Measurements from ENCODE around the gene RIPOR3.

Gene RIPOR3

DNA sequence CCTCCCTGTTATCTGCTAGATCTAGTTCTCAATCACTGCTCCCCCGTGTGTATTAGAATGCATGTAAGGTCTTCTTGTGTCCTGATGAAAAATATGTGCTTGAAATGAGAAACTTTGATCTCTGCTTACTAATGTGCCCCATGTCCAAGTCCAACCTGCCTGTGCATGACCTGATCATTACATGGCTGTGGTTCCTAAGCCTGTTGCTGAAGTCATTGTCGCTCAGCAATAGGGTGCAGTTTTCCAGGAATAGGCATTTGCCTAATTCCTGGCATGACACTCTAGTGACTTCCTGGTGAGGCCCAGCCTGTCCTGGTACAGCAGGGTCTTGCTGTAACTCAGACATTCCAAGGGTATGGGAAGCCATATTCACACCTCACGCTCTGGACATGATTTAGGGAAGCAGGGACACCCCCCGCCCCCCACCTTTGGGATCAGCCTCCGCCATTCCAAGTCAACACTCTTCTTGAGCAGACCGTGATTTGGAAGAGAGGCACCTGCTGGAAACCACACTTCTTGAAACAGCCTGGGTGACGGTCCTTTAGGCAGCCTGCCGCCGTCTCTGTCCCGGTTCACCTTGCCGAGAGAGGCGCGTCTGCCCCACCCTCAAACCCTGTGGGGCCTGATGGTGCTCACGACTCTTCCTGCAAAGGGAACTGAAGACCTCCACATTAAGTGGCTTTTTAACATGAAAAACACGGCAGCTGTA, 107.7 kb downstream of the RIPOR3 start:
- no peak overlapping the region for H2AFZ ChIP-seq (ENCODE audit: low read length)
- TF ChIP-seq CTCF (IDR thresholded peaks at IDR 0.05; ENCODE audit: low read length) (no peak), EZH2 (IDR thresholded peaks at IDR 0.05; ENCODE audit: borderline replicate concordance, low read length) (no peak)
- H3K9me2 ChIP-seq (ENCODE audit: low read depth, low read length) = no peaks in the 10 kb centered on the region
- H3K4me2 ChIP-seq (ENCODE audit: low read length) = no peak overlapping the region
- H4K20me1 ChIP-seq (ENCODE audit: insufficient read depth, low read length) = no peaks in the 10 kb centered on the region
- peak overlapping the region; percentile 86 for H3K27ac ChIP-seq (ENCODE audit: low read depth, low read length, poor library complexity, severe bottlenecking)
- H3K27me3 ChIP-seq (ENCODE audit: insufficient read depth, low read length) = no peaks in the 10 kb centered on the region
- no peaks in the 10 kb centered on the region for H3K9me3 ChIP-seq (ENCODE audit: low read length)
- H3K4me3 ChIP-seq (ENCODE audit: low read depth, low read length, poor library complexity, severe bottlenecking) = no peak overlapping the region
- peaks cover 62% of the 10 kb centered on the region for H3K36me3 ChIP-seq (ENCODE audit: insufficient read depth, low read length)
- no peak overlapping the region for H3K9ac ChIP-seq (ENCODE audit: low read length)
- no peaks in the 10 kb centered on the region for H3K79me2 ChIP-seq (ENCODE audit: insufficient read depth, low read length)
- no peaks in the 10 kb centered on the region for H3F3A ChIP-seq (ENCODE audit: insufficient read depth, low read length)
- peaks cover 22% of the 10 kb centered on the region for H3K4me1 ChIP-seq (ENCODE audit: insufficient read depth, low read length, severe bottlenecking)

DNA sequence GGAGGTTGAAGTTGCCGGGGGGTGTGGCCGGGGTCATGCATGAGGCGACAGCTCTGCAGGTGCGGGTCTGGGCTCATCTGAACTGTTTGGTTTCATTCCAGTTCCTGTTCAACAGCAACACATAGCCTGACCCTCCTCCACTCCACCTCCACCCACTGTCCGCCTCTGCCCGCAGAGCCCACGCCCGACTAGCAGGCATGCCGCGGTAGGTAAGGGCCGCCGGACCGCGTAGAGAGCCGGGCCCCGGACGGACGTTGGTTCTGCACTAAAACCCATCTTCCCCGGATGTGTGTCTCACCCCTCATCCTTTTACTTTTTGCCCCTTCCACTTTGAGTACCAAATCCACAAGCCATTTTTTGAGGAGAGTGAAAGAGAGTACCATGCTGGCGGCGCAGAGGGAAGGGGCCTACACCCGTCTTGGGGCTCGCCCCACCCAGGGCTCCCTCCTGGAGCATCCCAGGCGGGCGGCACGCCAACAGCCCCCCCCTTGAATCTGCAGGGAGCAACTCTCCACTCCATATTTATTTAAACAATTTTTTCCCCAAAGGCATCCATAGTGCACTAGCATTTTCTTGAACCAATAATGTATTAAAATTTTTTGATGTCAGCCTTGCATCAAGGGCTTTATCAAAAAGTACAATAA, 108.6 kb downstream of the RIPOR3 start:
- Histone ChIP-seq H3K9ac (ENCODE audit: low read length) (peak overlapping the region; percentile 14; the same call in 1 of the 2 replicates), H3K27me3 (ENCODE audit: insufficient read depth, low read length) (no peaks in the 10 kb centered on the region), H4K20me1 (ENCODE audit: insufficient read depth, low read length) (no peaks in the 10 kb centered on the region), H3K9me2 (ENCODE audit: low read depth, low read length) (no peaks in the 10 kb centered on the region), H3K9me3 (ENCODE audit: low read length) (no peaks in the 10 kb centered on the region), H3F3A (ENCODE audit: insufficient read depth, low read length) (no peaks in the 10 kb centered on the region), H3K4me3 (ENCODE audit: low read depth, low read length, poor library complexity, severe bottlenecking) (peak overlapping the region; percentile 5), H3K79me2 (ENCODE audit: insufficient read depth, low read length) (no peaks in the 10 kb centered on the region), H3K36me3 (ENCODE audit: insufficient read depth, low read length) (peaks cover 66% of the 10 kb centered on the region), H3K4me1 (ENCODE audit: insufficient read depth, low read length, severe bottlenecking) (peaks cover 22% of the 10 kb centered on the region), H3K4me2 (ENCODE audit: low read length) (peak overlapping the region; percentile 52), H3K27ac (ENCODE audit: low read depth, low read length, poor library complexity, severe bottlenecking) (peak overlapping the region; percentile 86), H2AFZ (ENCODE audit: low read length) (no peak overlapping the region)
- TF ChIP-seq EZH2 (IDR thresholded peaks at IDR 0.05; ENCODE audit: borderline replicate concordance, low read length) (no peak), CTCF (IDR thresholded peaks at IDR 0.05; ENCODE audit: low read length) (no peak)

DNA sequence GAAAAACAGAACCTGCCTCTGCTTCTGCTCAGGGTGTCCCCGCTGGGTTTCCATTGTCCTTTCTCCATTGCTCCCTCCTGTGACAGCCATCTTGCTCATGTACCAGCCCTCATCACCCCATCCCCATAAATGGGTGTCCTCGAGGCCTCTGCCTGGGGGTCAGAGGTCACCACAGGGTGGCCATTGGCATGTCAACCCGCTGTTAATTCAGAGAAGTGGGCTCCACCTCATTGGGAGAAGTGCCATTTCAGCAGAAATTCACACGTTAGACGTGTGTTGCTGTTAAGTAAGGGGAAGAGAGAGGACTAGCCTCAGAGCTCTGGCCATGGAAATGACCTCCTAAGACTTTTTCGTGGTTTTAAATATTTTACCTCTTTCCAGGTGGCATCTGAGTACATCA, 109.2 kb downstream of the RIPOR3 start:
- Histone ChIP-seq H4K20me1 (ENCODE audit: insufficient read depth, low read length) (no peaks in the 10 kb centered on the region), H3F3A (ENCODE audit: insufficient read depth, low read length) (no peaks in the 10 kb centered on the region), H3K9me2 (ENCODE audit: low read depth, low read length) (no peaks in the 10 kb centered on the region), H3K4me1 (ENCODE audit: insufficient read depth, low read length, severe bottlenecking) (peaks cover 22% of the 10 kb centered on the region), H3K9ac (ENCODE audit: low read length) (peak overlapping the region; percentile 7; the same call in 1 of the 2 replicates), H2AFZ (ENCODE audit: low read length) (no peak overlapping the region), H3K36me3 (ENCODE audit: insufficient read depth, low read length) (peaks cover 72% of the 10 kb centered on the region), H3K4me2 (ENCODE audit: low read length) (peak overlapping the region; percentile 52), H3K9me3 (ENCODE audit: low read length) (no peaks in the 10 kb centered on the region), H3K4me3 (ENCODE audit: low read depth, low read length, poor library complexity, severe bottlenecking) (peak overlapping the region; percentile 5), H3K27me3 (ENCODE audit: insufficient read depth, low read length) (no peaks in the 10 kb centered on the region), H3K79me2 (ENCODE audit: insufficient read depth, low read length) (no peaks in the 10 kb centered on the region), H3K27ac (ENCODE audit: low read depth, low read length, poor library complexity, severe bottlenecking) (peak overlapping the region; percentile 86)
- TF ChIP-seq CTCF (IDR thresholded peaks at IDR 0.05; ENCODE audit: low read length) = no peak
- TF ChIP-seq EZH2 (IDR thresholded peaks at IDR 0.05; ENCODE audit: borderline replicate concordance, low read length) = no peak
